Tibial nerve (tissue), 4 donors: ENCODE data around the gene ASB8. TPM values are rescaled to one million over a fixed set of nuclear protein-coding genes. Genes with fewer than 3 reads are reported as not detected.

ENCODE experiments used
- DNase-seq, 2 donors: peaks; one replicate each; pipeline ENCODE4 v3.0.0-alpha.2; 2019; ENCODE audit warnings: low spot score in 2 of 2
- H3K27ac ChIP-seq, 4 donors: fragments of 200-600 bp; sonication (generic) in 3 of 4; one replicate each; pipeline ENCODE4 v1.5.1; 2017 to 2019; ENCODE audit warnings: mild to moderate bottlenecking in 1 of 4
- H3K27me3 ChIP-seq, 2 donors: fragments of 200-600 bp; sonication (generic) in 1 of 2; one replicate each; pipeline versions ENCODE4 v1.5.1 to v1.6.0; 2017 to 2019
- H3K36me3 ChIP-seq, 3 donors: fragments of 200-600 bp; sonication (generic); one replicate each; pipeline ENCODE4 v1.5.1; 2018 to 2019
- H3K4me1 ChIP-seq, 4 donors: fragments of 200-600 bp; sonication (generic) in 3 of 4; one replicate each; pipeline ENCODE4 v1.5.1; 2017 to 2019
- H3K4me3 ChIP-seq, 4 donors: fragments of 200-600 bp; sonication (generic) in 3 of 4; one replicate each; pipeline ENCODE4 v1.5.1; 2017 to 2019; ENCODE audit warnings: mild to moderate bottlenecking in 1 of 4, moderate library complexity in 1 of 4
- H3K9me3 ChIP-seq, 4 donors: fragments of 200-600 bp; sonication (generic) in 3 of 4; one replicate each; pipeline ENCODE4 v1.5.1; 2017 to 2019
- EP300 ChIP-seq, 2 donors: sonication (generic); formaldehyde crosslinking; IDR thresholded peaks; one replicate each; pipeline ENCODE4 v1.6.1; 2017; ENCODE audit warnings: antibody characterized with exemption in 2 of 2, mild to moderate bottlenecking in 1 of 2
- POLR2A ChIP-seq, 2 donors: fragments of 450-650 bp; IDR thresholded peaks; one replicate each; pipeline ENCODE4 v1.6.1; 2017; ENCODE audit warnings: antibody characterized with exemption in 2 of 2, mild to moderate bottlenecking in 2 of 2, moderate library complexity in 2 of 2
- WGBS, 2 donors: methylation state at CpG; one replicate each; pipeline ENCODE4 v1.1.5; 2018; 5-methylcytosine and 5-hydroxymethylcytosine counted together
- total RNA-seq, 4 donors: library from RNA; depleted of rRNA; stranded (reverse); fragments of >200 nt; gene quantifications; one replicate each; pipeline ENCODE4 v1.1.0, GENCODE V29; 2016
- TF ChIP-seq, protein P1 (sequence below), 5 experiments: fragments of 200-600 bp in 3 of 5; fragments of 450-650 bp in 2 of 5; sonication (generic) in 3 of 5; IDR thresholded peaks; one replicate each; pipeline ENCODE4 v1.5.1; 2016 to 2019; ENCODE audit warnings: antibody characterized with exemption in 5 of 5, mild to moderate bottlenecking in 3 of 5, moderate library complexity in 2 of 5

ASB8 gene
- total RNA-seq, 4 donors from 2014 or later, result 25.1 to 40.2 (median 28.2) TPM

DNA sequence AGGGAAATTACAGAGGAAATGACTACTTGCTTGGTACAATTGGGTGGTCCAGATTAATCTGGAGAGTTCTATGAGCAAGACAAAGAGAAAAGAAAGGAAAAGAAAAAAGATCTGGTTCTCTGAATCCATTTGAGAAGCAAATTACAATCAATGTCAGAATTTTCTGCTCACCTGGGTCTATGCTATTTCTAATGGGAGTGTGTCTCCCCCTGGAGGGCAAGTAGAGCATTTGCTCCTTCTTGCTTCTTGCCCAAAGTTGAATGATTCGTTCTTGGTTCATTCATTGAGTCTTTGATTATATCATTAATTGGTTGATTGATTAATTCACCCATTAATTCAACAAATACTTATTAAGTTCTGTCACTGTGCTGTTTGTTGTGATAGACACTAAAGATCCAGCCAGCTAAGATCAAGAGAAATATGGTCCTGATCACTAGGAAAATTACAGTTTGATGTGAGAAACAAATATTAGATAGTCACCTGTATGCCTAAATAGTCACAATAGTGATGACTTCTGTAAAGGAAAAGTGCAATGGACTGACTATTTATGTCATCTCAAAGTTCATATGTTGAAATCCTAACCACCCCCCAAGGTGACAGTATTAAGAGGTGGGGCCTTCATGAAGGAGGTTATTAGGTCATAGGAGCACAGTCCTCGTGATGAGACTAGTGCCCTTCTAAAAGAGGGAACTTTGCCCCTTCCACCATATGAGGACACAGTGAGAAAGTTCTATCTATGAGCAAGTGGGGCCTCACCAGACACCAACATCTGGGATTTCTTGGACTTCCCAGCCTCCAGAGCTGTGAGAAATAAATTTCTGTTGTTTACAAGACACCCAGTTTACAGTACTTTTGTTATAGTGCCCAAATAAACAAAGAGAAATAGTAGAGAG lies 8.0 kb upstream of the ASB8 start:
- WGBS, 2 donors, result 18 to 25% methylated on average over 2 of the region's 2 CpGs
- H3K27ac ChIP-seq, result peak overlapping the region in 1 of 4 donors; percentile 72

DNA sequence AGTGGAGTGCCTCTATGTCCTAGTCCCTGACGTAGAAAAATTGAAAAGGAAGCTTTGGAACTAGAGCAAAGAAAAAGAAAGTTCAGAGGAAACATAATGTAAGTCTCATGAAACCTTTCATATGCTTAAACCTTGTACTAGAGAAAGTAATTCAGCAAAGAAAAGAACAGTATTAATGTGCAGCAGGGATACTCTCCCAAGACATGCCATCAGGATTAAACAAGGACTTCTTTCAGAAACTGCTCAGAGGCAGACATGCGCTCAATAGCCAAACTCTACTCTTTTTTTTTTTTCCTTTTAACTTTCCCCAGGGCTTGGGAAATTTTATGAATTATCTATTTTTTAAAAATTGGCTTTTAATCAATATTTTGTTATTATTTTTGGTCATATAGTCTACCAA lies 7.1 kb upstream of the ASB8 start:
- DNase-seq, result no peak
- Histone ChIP-seq H3K4me3 (no peak overlapping the region), H3K27ac (peak overlapping the region in 2 of 4 donors; percentile 29 to 72), H3K36me3 (no peaks in the 10 kb centered on the region), H3K9me3 (no peaks in the 10 kb centered on the region), H3K27me3 (no peaks in the 10 kb centered on the region), H3K4me1 (peaks cover 0 to 4% (median 0%) of the 10 kb centered on the region in 4 donors)
- WGBS, 2 donors, result 48 to 50% methylated on average over 2 of the region's 2 CpGs
- TF ChIP-seq EP300 (IDR thresholded peaks at IDR 0.05) (no peak), POLR2A (IDR thresholded peaks at IDR 0.05) (no peak)
- TF ChIP-seq, protein P1, sequence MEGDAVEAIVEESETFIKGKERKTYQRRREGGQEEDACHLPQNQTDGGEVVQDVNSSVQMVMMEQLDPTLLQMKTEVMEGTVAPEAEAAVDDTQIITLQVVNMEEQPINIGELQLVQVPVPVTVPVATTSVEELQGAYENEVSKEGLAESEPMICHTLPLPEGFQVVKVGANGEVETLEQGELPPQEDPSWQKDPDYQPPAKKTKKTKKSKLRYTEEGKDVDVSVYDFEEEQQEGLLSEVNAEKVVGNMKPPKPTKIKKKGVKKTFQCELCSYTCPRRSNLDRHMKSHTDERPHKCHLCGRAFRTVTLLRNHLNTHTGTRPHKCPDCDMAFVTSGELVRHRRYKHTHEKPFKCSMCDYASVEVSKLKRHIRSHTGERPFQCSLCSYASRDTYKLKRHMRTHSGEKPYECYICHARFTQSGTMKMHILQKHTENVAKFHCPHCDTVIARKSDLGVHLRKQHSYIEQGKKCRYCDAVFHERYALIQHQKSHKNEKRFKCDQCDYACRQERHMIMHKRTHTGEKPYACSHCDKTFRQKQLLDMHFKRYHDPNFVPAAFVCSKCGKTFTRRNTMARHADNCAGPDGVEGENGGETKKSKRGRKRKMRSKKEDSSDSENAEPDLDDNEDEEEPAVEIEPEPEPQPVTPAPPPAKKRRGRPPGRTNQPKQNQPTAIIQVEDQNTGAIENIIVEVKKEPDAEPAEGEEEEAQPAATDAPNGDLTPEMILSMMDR (IDR thresholded peaks at IDR 0.05), result no peak

More for the DNA sequence above, 8.0 kb upstream of the ASB8 start:
- H3K36me3 ChIP-seq, result no peaks in the 10 kb centered on the region
- H3K9me3 ChIP-seq, result no peaks in the 10 kb centered on the region
- H3K27me3 ChIP-seq, result no peaks in the 10 kb centered on the region
- H3K4me1 ChIP-seq, result peaks cover 0 to 4% (median 0%) of the 10 kb centered on the region in 4 donors
- TF ChIP-seq POLR2A (IDR thresholded peaks at IDR 0.05), result no peak
- TF ChIP-seq, protein P1 (IDR thresholded peaks at IDR 0.05), result peak; percentile 76 to 92 (median 83)
- TF ChIP-seq EP300 (IDR thresholded peaks at IDR 0.05), result no peak
- DNase-seq, result no peak
- no peak overlapping the region for H3K4me3 ChIP-seq

GRCh38 chr12:48163150-48163747 lies 5.9 kb upstream of the ASB8 start:
- WGBS, 2 donors, result 48 to 62% methylated on average over 5 of the region's 5 CpGs
- TF ChIP-seq POLR2A (IDR thresholded peaks at IDR 0.05) (no peak), EP300 (IDR thresholded peaks at IDR 0.05) (no peak)
- TF ChIP-seq, protein P1 (IDR thresholded peaks at IDR 0.05), result no peak
- no peaks in the 10 kb centered on the region for H3K9me3 ChIP-seq
- no peak overlapping the region for H3K4me3 ChIP-seq
- H3K4me1 ChIP-seq, result peaks cover 0 to 4% (median 0%) of the 10 kb centered on the region in 4 donors
- no peak for DNase-seq
- no peaks in the 10 kb centered on the region for H3K27me3 ChIP-seq
- H3K36me3 ChIP-seq, result no peaks in the 10 kb centered on the region
- H3K27ac ChIP-seq, result peak overlapping the region in 2 of 4 donors; percentile 4 to 72

- no peak overlapping the region for H3K4me3 ChIP-seq
- H3K27me3 ChIP-seq, result no peaks in the 10 kb centered on the region
- TF ChIP-seq POLR2A (IDR thresholded peaks at IDR 0.05) (no peak), EP300 (IDR thresholded peaks at IDR 0.05) (no peak)
- TF ChIP-seq, protein P1 (IDR thresholded peaks at IDR 0.05), result no peak
- H3K9me3 ChIP-seq, result no peaks in the 10 kb centered on the region
- 58 to 86% methylated on average over 2 of the region's 2 CpGs for WGBS, 2 donors
- DNase-seq, result no peak
- H3K36me3 ChIP-seq, result no peaks in the 10 kb centered on the region
- H3K27ac ChIP-seq, result no peak overlapping the region
- peaks cover 0 to 20% (median 8%) of the 10 kb centered on the region in 4 donors for H3K4me1 ChIP-seq
Observed at GRCh38 chr12:48160807-48161206, 3.5 kb upstream of the ASB8 start.

DNA sequence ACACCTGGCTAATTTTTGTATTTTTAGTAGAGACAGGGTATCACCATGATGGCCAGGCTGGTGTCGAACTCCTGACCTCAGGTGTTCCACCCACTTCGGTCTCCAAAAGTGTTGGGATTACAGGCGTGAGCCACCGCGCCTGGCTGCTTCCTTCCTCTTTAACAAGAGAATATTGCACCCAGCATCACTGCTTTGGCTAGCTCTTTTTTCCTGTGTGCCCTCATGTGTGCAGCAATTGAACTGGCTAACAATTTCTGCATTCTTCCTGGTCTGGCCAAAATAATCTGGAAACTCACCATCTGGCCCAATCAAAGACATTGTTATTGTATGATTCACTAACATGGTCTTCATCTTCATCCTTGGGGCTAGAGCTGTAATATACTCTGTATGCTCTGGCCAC lies 2.7 kb upstream of the ASB8 start:
- WGBS, 2 donors, result 76 to 78% methylated on average over 5 of the region's 5 CpGs

More for the DNA sequence above, 2.7 kb upstream of the ASB8 start:
- H3K27me3 ChIP-seq, result no peaks in the 10 kb centered on the region
- no peak overlapping the region for H3K27ac ChIP-seq
- no peaks in the 10 kb centered on the region for H3K36me3 ChIP-seq
- TF ChIP-seq, protein P1 (IDR thresholded peaks at IDR 0.05), result no peak
- no peak for TF ChIP-seq EP300 (IDR thresholded peaks at IDR 0.05)
- TF ChIP-seq POLR2A (IDR thresholded peaks at IDR 0.05), result no peak
- no peak for DNase-seq
- H3K9me3 ChIP-seq, result no peaks in the 10 kb centered on the region
- H3K4me1 ChIP-seq, result peaks cover 0 to 26% (median 8%) of the 10 kb centered on the region in 4 donors
- no peak overlapping the region for H3K4me3 ChIP-seq
